H9 (cell line): ENCODE results near the gene RGL2. TPM values are rescaled to one million over a fixed set of nuclear protein-coding genes. Genes with fewer than 3 reads are reported as not detected.

Experiments used
- DNase-seq: peaks from one replicate; pipeline ENCODE4 v3.0.0-alpha.2; 2017
- H2AFZ ChIP-seq: one replicate; pipeline ENCODE4 v1.6.1; 2013; ENCODE audit warnings: mild to moderate bottlenecking, low read length, control low read depth, moderate library complexity
- H2AK5ac ChIP-seq: 2 replicates; pipeline ENCODE4 v1.6.1; 2013; ENCODE audit warnings: low read length, control low read depth, mixed read lengths; ENCODE audit not compliant: insufficient read length
- H2BK120ac ChIP-seq: one replicate; pipeline ENCODE4 v1.6.1; 2013; ENCODE audit warnings: low read depth, mild to moderate bottlenecking, low read length, control low read depth, inconsistent platforms; ENCODE audit not compliant: poor library complexity, severe bottlenecking
- H2BK12ac ChIP-seq: 2 replicates; pipeline ENCODE4 v1.6.1; 2013; ENCODE audit warnings: low read length, control low read depth, mixed read lengths, low read depth; ENCODE audit not compliant: insufficient read length
- H2BK15ac ChIP-seq: 2 replicates; pipeline ENCODE4 v1.6.1; 2013; ENCODE audit warnings: low read depth, low read length, control low read depth
- H2BK20ac ChIP-seq: one replicate; pipeline ENCODE4 v1.6.1; 2013; ENCODE audit warnings: low read depth, mild to moderate bottlenecking, low read length, control low read depth, inconsistent platforms; ENCODE audit not compliant: poor library complexity, severe bottlenecking
- H2BK5ac ChIP-seq: 2 replicates; pipeline ENCODE4 v1.6.1; 2013; ENCODE audit warnings: low read length, control low read depth, mixed read lengths; ENCODE audit not compliant: insufficient read length
- H3K14ac ChIP-seq: 2 replicates; pipeline ENCODE4 v1.6.1; 2013; ENCODE audit warnings: low read length, control low read depth; ENCODE audit not compliant: insufficient read depth
- H3K18ac ChIP-seq: 2 replicates; pipeline ENCODE4 v1.6.1; 2013; ENCODE audit warnings: low read depth, mild to moderate bottlenecking, mixed read lengths, low read length, control low read depth; ENCODE audit not compliant: insufficient read length
- H3K23ac ChIP-seq: 2 replicates; pipeline ENCODE4 v1.6.1; 2013; ENCODE audit warnings: low read length, control low read depth, mixed read lengths, low read depth; ENCODE audit not compliant: insufficient read length
- H3K23me2 ChIP-seq: 2 replicates; pipeline ENCODE4 v1.6.1; 2013; ENCODE audit warnings: low read depth, mild to moderate bottlenecking, mixed read lengths, low read length, control low read depth; ENCODE audit not compliant: insufficient read length, poor library complexity, severe bottlenecking
- H3K27ac ChIP-seq: 2 replicates; pipeline ENCODE4 v1.5.1; 2013; ENCODE audit warnings: low read length, control low read depth, mixed read lengths, low read depth; ENCODE audit not compliant: insufficient read length
- H3K27me3 ChIP-seq: 2 replicates; pipeline ENCODE4 v1.6.1; 2013; ENCODE audit warnings: low read length, control low read depth, inconsistent platforms; ENCODE audit not compliant: insufficient read depth
- H3K4ac ChIP-seq: 2 replicates; pipeline ENCODE4 v1.6.1; 2013; ENCODE audit warnings: low read depth, mild to moderate bottlenecking, control low read depth, inconsistent platforms, low read length, moderate library complexity
- H3K4me1 ChIP-seq: 2 replicates; pipeline ENCODE4 v1.6.1; 2013; ENCODE audit warnings: low read length, control low read depth, inconsistent platforms; ENCODE audit not compliant: insufficient read depth
- H3K4me2 ChIP-seq: 2 replicates; pipeline ENCODE4 v1.6.1; 2013; ENCODE audit warnings: low read length, control low read depth, mixed read lengths; ENCODE audit not compliant: insufficient read length, insufficient read depth
- H3K56ac ChIP-seq: 2 replicates; pipeline ENCODE4 v1.6.1; 2013; ENCODE audit warnings: low read depth, mild to moderate bottlenecking, mixed read lengths, low read length, control low read depth; ENCODE audit not compliant: insufficient read length
- H3K79me1 ChIP-seq: 2 replicates; pipeline ENCODE4 v1.6.1; 2013; ENCODE audit warnings: low read depth, mild to moderate bottlenecking, moderate library complexity, low read length, control low read depth, inconsistent platforms; ENCODE audit not compliant: insufficient read depth, poor library complexity, severe bottlenecking
- H3K79me2 ChIP-seq: 2 replicates; pipeline ENCODE4 v1.6.1; 2013; ENCODE audit warnings: low read length, control low read depth, inconsistent platforms; ENCODE audit not compliant: insufficient read depth
- H3K9ac ChIP-seq: 2 replicates; pipeline ENCODE4 v1.6.1; 2013; ENCODE audit warnings: low read length, control low read depth, mixed read lengths; ENCODE audit not compliant: insufficient read length; ENCODE audit errors: extremely low read depth
- H3K9me3 ChIP-seq: one replicate; pipeline ENCODE4 v1.6.1; 2013; ENCODE audit warnings: low read depth, low read length, inconsistent platforms; ENCODE audit not compliant: control insufficient read depth
- H3T11ph ChIP-seq: one replicate; pipeline ENCODE4 v1.6.1; 2013; ENCODE audit warnings: mild to moderate bottlenecking, low read length, control low read depth, inconsistent platforms
- H4K20me1 ChIP-seq: one replicate; pipeline ENCODE4 v1.6.1; 2013; ENCODE audit not compliant: control insufficient read depth, insufficient read length, insufficient read depth
- H4K5ac ChIP-seq: 2 replicates; pipeline ENCODE4 v1.6.1; 2013; ENCODE audit warnings: low read depth, mild to moderate bottlenecking, mixed read lengths, low read length, control low read depth; ENCODE audit not compliant: insufficient read length
- H4K8ac ChIP-seq: replicated peaks from 2 replicates; pipeline ENCODE4 v1.6.1; 2013; ENCODE audit warnings: low read length, control low read depth, mixed read lengths, low read depth; ENCODE audit not compliant: insufficient read length
- H4K91ac ChIP-seq: 2 replicates; pipeline ENCODE4 v1.6.1; 2013; ENCODE audit warnings: low read depth, mild to moderate bottlenecking, moderate library complexity, mixed read lengths, low read length, control low read depth; ENCODE audit not compliant: insufficient read length
- H3K27ac Mint-ChIP-seq, 3 experiments: 2 replicates in 2 of 3; 3 replicates in 1 of 3; pipeline ENCODE4 v1.8.0; 2020 to 2021; ENCODE audit warnings: mixed read lengths in 3 of 3, mild to moderate bottlenecking in 1 of 3, moderate library complexity in 1 of 3
- H3K27me3 Mint-ChIP-seq: 2 replicates; pipeline ENCODE4 v1.8.0; 2021; ENCODE audit warnings: low read depth, mild to moderate bottlenecking, moderate library complexity, mixed read lengths
- H3K36me3 Mint-ChIP-seq, 3 experiments: 2 replicates in 2 of 3; 3 replicates in 1 of 3; pipeline ENCODE4 v1.8.0; 2020 to 2021; ENCODE audit warnings: low read depth in 3 of 3, mixed read lengths in 3 of 3; ENCODE audit not compliant: insufficient read depth in 1 of 3
- H3K4me1 Mint-ChIP-seq, 2 experiments: 2 replicates each; pipeline ENCODE4 v1.8.0; 2020; ENCODE audit warnings: mixed read lengths in 2 of 2
- H3K4me3 Mint-ChIP-seq, 2 experiments: 2 replicates in 1 of 2; 3 replicates in 1 of 2; pipeline ENCODE4 v1.8.0; 2020 to 2021; ENCODE audit warnings: mild to moderate bottlenecking in 2 of 2, mixed read lengths in 2 of 2, moderate library complexity in 1 of 2
- H3K9me3 Mint-ChIP-seq, 2 experiments: 2 replicates in 1 of 2; 3 replicates in 1 of 2; pipeline ENCODE4 v1.8.0; 2020; ENCODE audit warnings: mild to moderate bottlenecking in 2 of 2, mixed read lengths in 2 of 2, moderate library complexity in 1 of 2
- CTCF ChIP-seq: fragments of 200-600 bp; sonication (generic); conservative IDR thresholded peaks from 3 replicates; pipeline ENCODE4 v1.8.0; 2021; ENCODE audit warnings: antibody characterized with exemption, mild to moderate bottlenecking
- WGBS: extraction: QIAGEN DNeasy Blood & Tissue Kit; methylation state at CpG from one replicate; pipeline ENCODE4 v1.1.7; 2013; ENCODE audit warnings: missing lambda C conversion rate, low lambda C conversion rate, mixed read lengths; ENCODE audit not compliant: insufficient read length; ENCODE audit errors: extremely low coverage; 5-methylcytosine and 5-hydroxymethylcytosine counted together
- total RNA-seq: library from RNA; stranded (reverse); gene quantifications from 2 replicates; pipeline ENCODE4 v1.2.1, GENCODE V29; 2021

RGL2 gene
- total RNA-seq, 1 experiment from 2014 or later: 74.3 TPM

GRCh38 chr6:33318426-33319073 is 19.8 kb upstream of the RGL2 start:
- no peaks in the 10 kb centered on the region; the same call in 1 of the 2 replicates for H3K27me3 Mint-ChIP-seq
- H2BK5ac ChIP-seq: no peak overlapping the region
- H3K4me2 ChIP-seq: peak overlapping the region; percentile 71
- peaks cover 5% of the 10 kb centered on the region; the same call in 1 of the 2 replicates for H3K4me1 ChIP-seq
- peaks cover 28 to 47% (median 42%) of the 10 kb centered on the region in 3 experiments for H3K36me3 Mint-ChIP-seq
- no peak overlapping the region for H3T11ph ChIP-seq
- H3K23ac ChIP-seq: no peak overlapping the region
- DNase-seq: no peak
- peaks cover 0 to 3% of the 10 kb centered on the region in 2 experiments; a peak in 2 of 5 replicates for H3K9me3 Mint-ChIP-seq
- WGBS: no CpG with 5 or more reads among the region's 8 CpGs
- H3K9ac ChIP-seq: peak overlapping the region; percentile 10
- peaks cover 7% of the 10 kb centered on the region for H3K79me1 ChIP-seq
- H3K4me3 Mint-ChIP-seq: peak overlapping the region; percentile 94 to 98
- H2AFZ ChIP-seq: no peak overlapping the region
- no peak overlapping the region for H4K8ac ChIP-seq
- no peak overlapping the region for H3K56ac ChIP-seq
- no peak overlapping the region for H4K91ac ChIP-seq
- H3K23me2 ChIP-seq: peaks cover 28% of the 10 kb centered on the region
- no peaks in the 10 kb centered on the region for H3K27me3 ChIP-seq
- H3K27ac ChIP-seq: peak overlapping the region; percentile 53
- H2BK120ac ChIP-seq: no peak overlapping the region
- no peak overlapping the region for H2AK5ac ChIP-seq
- H3K79me2 ChIP-seq: peaks cover 8% of the 10 kb centered on the region; the same call in 1 of the 2 replicates
- H3K9me3 ChIP-seq: no peaks in the 10 kb centered on the region
- H3K14ac ChIP-seq: no peak overlapping the region
- H3K27ac Mint-ChIP-seq: peak overlapping the region; percentile 99; a peak in 5 of 7 replicates
- no peaks in the 10 kb centered on the region for H4K20me1 ChIP-seq
- H2BK20ac ChIP-seq: no peak overlapping the region
- H3K18ac ChIP-seq: no peak overlapping the region
- H3K4me1 Mint-ChIP-seq: peaks cover 57 to 64% of the 10 kb centered on the region in 2 experiments
- H3K4ac ChIP-seq: no peak overlapping the region
- no peak overlapping the region for H2BK12ac ChIP-seq
- no peak overlapping the region for H2BK15ac ChIP-seq
- TF ChIP-seq CTCF: no peak
- no peak overlapping the region for H4K5ac ChIP-seq
